HTR-8/SVneo (cell line): ENCODE results near the gene TBCCD1.
"Not testable (repeated sequence)": the region's sequence is repeated elsewhere in the genome, so short reads cannot be mapped to it uniquely, and the experiment has no call there.

Experiments
- DNase-seq: peaks from one replicate; pipeline ENCODE4 v3.0.0; 2011; ENCODE audit warnings: low spot score, mixed read lengths; ENCODE audit not compliant: insufficient read length
- FAIRE-seq: peaks from 2 replicates; lab custom pipeline; 2011; peaks lifted over from hg19 to GRCh38; lab: Jason Lieb, UNC

Gene TBCCD1

GRCh38 chr3:186598108-186598784 lies 31.1 kb upstream of the TBCCD1 start:
- no peak for FAIRE-seq

GRCh38 chr3:186596568-186597287 lies 29.6 kb upstream of the TBCCD1 start:
- DNase-seq, result no peak
- no peak for FAIRE-seq

More at GRCh38 chr3:186598108-186598784, 31.1 kb upstream of the TBCCD1 start:
- DNase-seq, result no peak

GRCh38 chr3:186594591-186595113 lies 27.5 kb upstream of the TBCCD1 start:
- FAIRE-seq, result no peak
- DNase-seq, result no peak

- no peak for FAIRE-seq
- no peak for DNase-seq
Measured at GRCh38 chr3:186593862-186594261, 26.7 kb upstream of the TBCCD1 start.

GRCh38 chr3:186592682-186593081 lies 25.5 kb upstream of the TBCCD1 start:
- no peak for FAIRE-seq
- no peak for DNase-seq

- no peak for DNase-seq
- FAIRE-seq, result no peak
Measured at GRCh38 chr3:186590580-186591295, 23.6 kb upstream of the TBCCD1 start.

- DNase-seq, result no peak
- FAIRE-seq, result no peak
Measured at GRCh38 chr3:186589856-186590579, 22.9 kb upstream of the TBCCD1 start.

GRCh38 chr3:186589121-186589520 lies 22.0 kb upstream of the TBCCD1 start:
- no peak for DNase-seq
- no peak for FAIRE-seq

- FAIRE-seq, result no peak
Measured at GRCh38 chr3:186588632-186589031, 21.5 kb upstream of the TBCCD1 start.

GRCh38 chr3:186587183-186587582 lies 20.0 kb upstream of the TBCCD1 start:
- FAIRE-seq (no peak), DNase-seq (no peak)

More at GRCh38 chr3:186588632-186589031, 21.5 kb upstream of the TBCCD1 start:
- no peak for DNase-seq

GRCh38 chr3:186586245-186586644 lies 19.1 kb upstream of the TBCCD1 start:
- DNase-seq, FAIRE-seq: not testable (repeated sequence)

GRCh38 chr3:186583831-186584230 lies 16.7 kb upstream of the TBCCD1 start:
- FAIRE-seq (no peak), DNase-seq (no peak)

GRCh38 chr3:186582541-186582940 lies 15.4 kb upstream of the TBCCD1 start:
- FAIRE-seq, result no peak
- DNase-seq, result no peak

- FAIRE-seq, result no peak
- DNase-seq, result no peak
Measured at GRCh38 chr3:186580785-186581184, 13.6 kb upstream of the TBCCD1 start.

GRCh38 chr3:186577521-186577920 lies 10.4 kb upstream of the TBCCD1 start:
- FAIRE-seq (no peak), DNase-seq (no peak)

GRCh38 chr3:186571644-186572013 lies 4.5 kb upstream of the TBCCD1 start:
- FAIRE-seq (no peak), DNase-seq (no peak)

- no peak for FAIRE-seq
- no peak for DNase-seq
Measured at GRCh38 chr3:186570941-186571643, 4.0 kb upstream of the TBCCD1 start.

- FAIRE-seq, result peak; percentile 83
Measured at GRCh38 chr3:186570096-186570940, 3.2 kb upstream of the TBCCD1 start, which contains the start of gene DNAJB11. TSS of gene DNAJB11 (plus strand) at chr3:186570720. CDS start at chr3:186570898, 178 bp downstream.

GRCh38 chr3:186569779-186570095 lies 2.6 kb upstream of the TBCCD1 start:
- no peak for FAIRE-seq
- DNase-seq, result no peak

More at GRCh38 chr3:186570096-186570940, 3.2 kb upstream of the TBCCD1 start, which contains the start of gene DNAJB11:
- peak; percentile 98 for DNase-seq
